SK-N-SH (cell line): ENCODE measurements around the gene PAM. TPM values are rescaled to one million over a fixed set of nuclear protein-coding genes. Genes with fewer than 3 reads are reported as not detected.

Experiments used
- CTCF ChIA-PET: fragments of 300-600, 350-600 bp; formaldehyde crosslinking; extraction: SDS; loops from one replicate; lab custom pipeline; 2021; lab: Yijun Ruan, JAX
- POLR2A ChIA-PET: fragments of 350-600 bp; sonication (Branson Sonifier 250); formaldehyde crosslinking; extraction: SDS; loops from one replicate; lab custom pipeline; 2020; ENCODE audit warnings: antibody characterized with exemption, inconsistent platforms; lab: Yijun Ruan, JAX
- DNase-seq: peaks from one replicate; pipeline ENCODE4 v3.0.0; 2012
- H2AFZ ChIP-seq: fragments of 200-600 bp; sonication (generic); 2 replicates; pipeline ENCODE4 v1.8.1; 2016; ENCODE audit warnings: antibody characterized with exemption, mild to moderate bottlenecking, low read depth
- H3F3A ChIP-seq: fragments of 200-600 bp; sonication (generic); replicated peaks from 2 replicates; pipeline ENCODE3; 2016; ENCODE audit warnings: antibody characterized with exemption, mild to moderate bottlenecking; ENCODE audit not compliant: insufficient read depth
- H3K27ac ChIP-seq, 2 experiments: fragments of 200-500 bp in 1 of 2; fragments of 200-600 bp in 1 of 2; sonication (Bioruptor generic) in 1 of 2; sonication (generic), shearing (Covaris generic) in 1 of 2; 2 replicates each; pipeline versions ENCODE4 v1.5.1 to v1.6.1; 2014 to 2016; ENCODE audit warnings: low read depth in 2 of 2, inconsistent platforms in 1 of 2, low read length in 1 of 2, mild to moderate bottlenecking in 1 of 2, mixed read lengths in 1 of 2
- H3K27me3 ChIP-seq: fragments of 200-600 bp; sonication (generic), shearing (Covaris generic); 2 replicates; pipeline ENCODE4 v1.6.1; 2016; ENCODE audit warnings: mixed run types; ENCODE audit not compliant: insufficient read depth
- H3K36me3 ChIP-seq, 2 experiments: fragments of 200-500 bp in 1 of 2; fragments of 200-600 bp in 1 of 2; sonication (Bioruptor generic) in 1 of 2; sonication (generic) in 1 of 2; replicated peaks in 1 of 2; 2 replicates each; pipeline versions ENCODE3 to v1.5.1; 2014 to 2016; ENCODE audit warnings: low read length in 1 of 2, mild to moderate bottlenecking in 1 of 2; ENCODE audit not compliant: insufficient read depth in 2 of 2, control insufficient read depth in 1 of 2
- H3K4me1 ChIP-seq, 2 experiments: fragments of 200-500 bp in 1 of 2; fragments of 200-600 bp in 1 of 2; sonication (Bioruptor generic) in 1 of 2; sonication (generic), shearing (Covaris generic) in 1 of 2; 2 replicates each; pipeline versions ENCODE4 v1.5.1 to v1.6.1; 2014 to 2016; ENCODE audit warnings: low read depth in 1 of 2, low read length in 1 of 2, mixed run types in 1 of 2; ENCODE audit not compliant: insufficient read depth in 2 of 2, control insufficient read depth in 1 of 2
- H3K4me2 ChIP-seq: fragments of 200-600 bp; sonication (generic), shearing (Covaris generic); 2 replicates; pipeline ENCODE4 v1.6.1; 2017; ENCODE audit warnings: mixed run types
- H3K4me3 ChIP-seq, 2 experiments: fragments of 200-500 bp in 1 of 2; fragments of 200-600 bp in 1 of 2; sonication (Bioruptor generic) in 1 of 2; sonication (generic), shearing (Covaris generic) in 1 of 2; 2 replicates each; pipeline versions ENCODE4 v1.5.1 to v1.8.1; 2014 to 2016; ENCODE audit warnings: low read depth in 2 of 2, inconsistent platforms in 1 of 2, low read length in 1 of 2, mild to moderate bottlenecking in 1 of 2, mixed read lengths in 1 of 2, moderate library complexity in 1 of 2
- H3K79me2 ChIP-seq: fragments of 200-600 bp; sonication (generic); 2 replicates; pipeline ENCODE4 v1.8.1; 2017; ENCODE audit warnings: mild to moderate bottlenecking; ENCODE audit not compliant: insufficient read depth
- H3K9ac ChIP-seq: fragments of 200-600 bp; sonication (generic); 2 replicates; pipeline ENCODE4 v1.6.1; 2017; ENCODE audit warnings: mixed run types
- H3K9me2 ChIP-seq: fragments of 200-600 bp; sonication (generic); 2 replicates; pipeline ENCODE4 v1.6.1; 2017; ENCODE audit warnings: mixed run types
- H3K9me3 ChIP-seq: fragments of 200-600 bp; sonication (generic); 2 replicates; pipeline ENCODE4 v1.6.1; 2017; ENCODE audit warnings: mixed run types, mild to moderate bottlenecking, moderate library complexity
- H4K20me1 ChIP-seq: fragments of 200-600 bp; sonication (generic); 2 replicates; pipeline ENCODE4 v1.6.1; 2017; ENCODE audit warnings: mild to moderate bottlenecking, mixed run types; ENCODE audit not compliant: insufficient read depth
- CTCF ChIP-seq: fragments of 200-600 bp; sonication (generic); IDR thresholded peaks from 2 replicates; pipeline ENCODE4 v1.6.1; 2017; ENCODE audit warnings: antibody characterized with exemption, mild to moderate bottlenecking, moderate library complexity
- ELF1 ChIP-seq: IDR thresholded peaks from 2 replicates; pipeline ENCODE4 v1.4.0; 2012
- EZH2phosphoT487 ChIP-seq: fragments of 200-600 bp; sonication (generic); IDR thresholded peaks from 2 replicates; pipeline ENCODE4 v1.6.1; 2017; ENCODE audit warnings: low read depth, mixed run types, mild to moderate bottlenecking, antibody characterized with exemption, moderate library complexity, borderline replicate concordance
- FOSL2 ChIP-seq: IDR thresholded peaks from 2 replicates; pipeline ENCODE4 v1.4.0; 2012; ENCODE audit warnings: low read depth, mild to moderate bottlenecking, moderate library complexity, borderline replicate concordance
- FOXJ3 ChIP-seq: sonication (generic); formaldehyde crosslinking; IDR thresholded peaks from 2 replicates; pipeline ENCODE4 v1.5.1; 2020; ENCODE audit warnings: mild to moderate bottlenecking, missing genetic modification reagents
- GATA2 ChIP-seq: sonication (generic); formaldehyde crosslinking; IDR thresholded peaks from 2 replicates; pipeline ENCODE4 v1.5.0; 2020; ENCODE audit warnings: mild to moderate bottlenecking, missing genetic modification reagents
- MEF2A ChIP-seq: IDR thresholded peaks from 2 replicates; pipeline ENCODE4 v1.4.0; 2012; ENCODE audit warnings: low read depth, borderline replicate concordance
- MXI1 ChIP-seq: IDR thresholded peaks from 2 replicates; pipeline ENCODE4 v1.6.1; 2012; ENCODE audit warnings: mild to moderate bottlenecking, low read depth, low read length, improper control_type of control experiment
- NFIC ChIP-seq: IDR thresholded peaks from 2 replicates; pipeline ENCODE4 v1.4.0; 2012; ENCODE audit warnings: borderline replicate concordance
- NRF1 ChIP-seq: IDR thresholded peaks from 2 replicates; pipeline ENCODE4 v1.6.1; 2012; ENCODE audit warnings: low read depth, mild to moderate bottlenecking, low read length
- POLR2AphosphoS5 ChIP-seq: IDR thresholded peaks from 2 replicates; pipeline ENCODE4 v1.6.1; 2012; ENCODE audit warnings: low read depth, low read length
- RXRA ChIP-seq: IDR thresholded peaks from 2 replicates; pipeline ENCODE4 v1.4.0; 2012; ENCODE audit warnings: low read depth, mild to moderate bottlenecking, borderline replicate concordance
- SMC3 ChIP-seq: IDR thresholded peaks from 2 replicates; pipeline ENCODE4 v1.6.1; 2012; ENCODE audit warnings: low read depth, low read length, improper control_type of control experiment
- TAF1 ChIP-seq: IDR thresholded peaks from 2 replicates; pipeline ENCODE4 v1.6.1; 2012; ENCODE audit warnings: low read depth, mild to moderate bottlenecking, low read length, moderate library complexity, borderline replicate concordance
- TCF12 ChIP-seq: IDR thresholded peaks from 2 replicates; pipeline ENCODE4 v1.4.0; 2012
- USF2 ChIP-seq: fragments of 150-350 bp; IDR thresholded peaks from 2 replicates; pipeline ENCODE4 v1.6.1; 2017; ENCODE audit warnings: antibody characterized with exemption, low read length, low read depth, borderline replicate concordance
- YY1 ChIP-seq: IDR thresholded peaks from 2 replicates; pipeline ENCODE4 v1.4.0; 2012; ENCODE audit warnings: low read depth, mild to moderate bottlenecking
- ZBTB33 ChIP-seq: IDR thresholded peaks from 2 replicates; pipeline ENCODE4 v1.4.0; 2012; ENCODE audit warnings: low read depth, borderline replicate concordance
- whole genome bisulfite sequencing: methylation state at CpG from one replicate; pipeline ENCODE4 v1.1.6; 2017; ENCODE audit warnings: low lambda C conversion rate; 5-methylcytosine and 5-hydroxymethylcytosine counted together
- polyA plus RNA-seq, 3 experiments: library from polyadenylated mRNA; depleted of rRNA; stranded (reverse); fragments of >200 nt; gene quantifications; 2 replicates each; pipeline ENCODE4 v1.2.3, GENCODE V29; 2012

PAM gene
- polyA plus RNA-seq, 1 of the 3 experiments (the other 2 are of a cell fraction) = 507 TPM

GRCh38 chr5:103034662-103035392 is 279.7 kb downstream of the PAM start:
- no peak overlapping the region for H2AFZ ChIP-seq
- no peaks in the 10 kb centered on the region for H4K20me1 ChIP-seq
- no peak overlapping the region for H3K27ac ChIP-seq
- no peaks in the 10 kb centered on the region for H3K9me2 ChIP-seq
- WGBS = 93% methylated on average over 2 of the region's 8 CpGs
- no peaks in the 10 kb centered on the region for H3K79me2 ChIP-seq
- no peak overlapping the region for H3K4me2 ChIP-seq
- no peaks in the 10 kb centered on the region for H3K27me3 ChIP-seq
- TF ChIP-seq GATA2 = no peak
- no peak for TF ChIP-seq ZBTB33
- 0 out of 2 replicates have a peak, but pooled peaks have one; percentile 2 for TF ChIP-seq POLR2AphosphoS5
- TF ChIP-seq RXRA = no peak
- no peak for TF ChIP-seq FOSL2
- no peaks in the 10 kb centered on the region for H3K4me1 ChIP-seq
- H3K36me3 ChIP-seq = peaks cover 24 to 40% of the 10 kb centered on the region in 2 experiments
- ChIA-PET POLR2A (no interaction called here), CTCF (interaction anchor here (0.7 to 1.4 kb wide), 4 partner anchors 104 to 1293 kb away, joined by 3 to 4 read pairs (median 3); no protein-coding TSS in a partner anchor)
- no peaks in the 10 kb centered on the region for H3K9me3 ChIP-seq
- H3F3A ChIP-seq = peaks cover 10% of the 10 kb centered on the region
- DNase-seq = no peak
- no peak overlapping the region for H3K4me3 ChIP-seq
- no peak overlapping the region for H3K9ac ChIP-seq

- H3K9ac ChIP-seq = no peak overlapping the region
- H3K9me2 ChIP-seq = no peaks in the 10 kb centered on the region
- DNase-seq = no peak
- no peaks in the 10 kb centered on the region for H3K9me3 ChIP-seq
- H3K27me3 ChIP-seq = no peaks in the 10 kb centered on the region
- H2AFZ ChIP-seq = no peak overlapping the region
- ChIA-PET POLR2A (no interaction called here), CTCF (interaction anchor here (1.4 to 1.8 kb wide), 2 partner anchors 354 to 454 kb away, joined by 3 to 8 read pairs; no protein-coding TSS in a partner anchor)
- H3K4me2 ChIP-seq = no peak overlapping the region
- H3K79me2 ChIP-seq = no peaks in the 10 kb centered on the region
- H3F3A ChIP-seq = peaks cover 13% of the 10 kb centered on the region
- H3K36me3 ChIP-seq = peaks cover 18 to 31% of the 10 kb centered on the region in 2 experiments
- no peaks in the 10 kb centered on the region for H4K20me1 ChIP-seq
- WGBS = 76% methylated on average over 2 of the region's 2 CpGs
- no peak for TF ChIP-seq SMC3
- no peaks in the 10 kb centered on the region for H3K4me1 ChIP-seq
- no peak overlapping the region for H3K4me3 ChIP-seq
- no peak overlapping the region for H3K27ac ChIP-seq
Measured at GRCh38 chr5:103035701-103036100, 280.6 kb downstream of the PAM start.

- Histone ChIP-seq H3K27ac (no peak overlapping the region), H3K4me2 (no peak overlapping the region), H3K27me3 (no peaks in the 10 kb centered on the region), H3K79me2 (no peaks in the 10 kb centered on the region), H3F3A (peaks cover 5% of the 10 kb centered on the region), H4K20me1 (no peaks in the 10 kb centered on the region), H3K4me1 (no peaks in the 10 kb centered on the region), H3K9me3 (no peaks in the 10 kb centered on the region), H3K4me3 (no peak overlapping the region), H2AFZ (no peak overlapping the region), H3K36me3 (peaks cover 13 to 25% of the 10 kb centered on the region in 2 experiments), H3K9me2 (no peaks in the 10 kb centered on the region), H3K9ac (no peak overlapping the region)
- POLR2A ChIA-PET = no interaction called here
- 80% methylated on average over 2 of the region's 2 CpGs for WGBS
- no peak for DNase-seq
- CTCF ChIA-PET = interaction anchor here (1.1 to 1.8 kb wide), 3 partner anchors 355 to 454 kb away, joined by 3 to 8 read pairs (median 4); no protein-coding TSS in a partner anchor
- TF ChIP-seq ELF1 = no peak
- TF ChIP-seq EZH2phosphoT487 = no peak
- TF ChIP-seq NRF1 = no peak
- no peak for TF ChIP-seq GATA2
- TF ChIP-seq MXI1 = no peak
- no peak for TF ChIP-seq TCF12
- no peak for TF ChIP-seq TAF1
- no peak for TF ChIP-seq FOXJ3
- TF ChIP-seq USF2 = no peak
- no peak for TF ChIP-seq NFIC
- TF ChIP-seq CTCF = no peak
- no peak for TF ChIP-seq YY1
- no peak for TF ChIP-seq MEF2A
Measured at GRCh38 chr5:103036601-103037000, 281.5 kb downstream of the PAM start.
